Neuronal stem cell (in vitro differentiated cells): ENCODE data around the gene ARHGAP26.

Experiments used
- DNase-seq: peaks from one replicate; pipeline ENCODE4 v3.0.0-alpha.2; 2013; ENCODE audit warnings: low spot score
- H2AFZ ChIP-seq: one replicate; pipeline ENCODE4 v1.6.1; 2013; ENCODE audit warnings: mild to moderate bottlenecking, low read length, inconsistent platforms
- H2AK5ac ChIP-seq: 2 replicates; pipeline ENCODE4 v1.6.1; 2013; ENCODE audit warnings: low read depth, mild to moderate bottlenecking, inconsistent platforms, low read length, moderate library complexity, mixed read lengths
- H2BK120ac ChIP-seq: 2 replicates; pipeline ENCODE4 v1.6.1; 2013; ENCODE audit warnings: low read depth, mild to moderate bottlenecking, inconsistent platforms, low read length, moderate library complexity, mixed read lengths
- H2BK12ac ChIP-seq: one replicate; pipeline ENCODE4 v1.6.1; 2013; ENCODE audit warnings: low read length, inconsistent platforms
- H2BK15ac ChIP-seq: 2 replicates; pipeline ENCODE4 v1.6.1; 2013; ENCODE audit warnings: mild to moderate bottlenecking, low read length, inconsistent platforms, mixed read lengths
- H2BK5ac ChIP-seq: one replicate; pipeline ENCODE4 v1.6.1; 2013; ENCODE audit warnings: inconsistent platforms, mild to moderate bottlenecking, low read length, moderate library complexity
- H3K14ac ChIP-seq: one replicate; pipeline ENCODE4 v1.6.1; 2013; ENCODE audit warnings: low read length, inconsistent platforms
- H3K18ac ChIP-seq: 2 replicates; pipeline ENCODE4 v1.6.1; 2013; ENCODE audit warnings: low read length, inconsistent platforms
- H3K23ac ChIP-seq: 2 replicates; pipeline ENCODE4 v1.6.1; 2013; ENCODE audit warnings: low read depth, mild to moderate bottlenecking, mixed read lengths, low read length, inconsistent platforms; ENCODE audit not compliant: poor library complexity
- H3K27ac ChIP-seq: replicated peaks from 3 replicates; pipeline ENCODE4 v1.5.1; 2013; ENCODE audit warnings: low read length, inconsistent platforms
- H3K27me3 ChIP-seq, 3 experiments: 2 replicates each; pipeline ENCODE4 v1.6.1; 2013; ENCODE audit warnings: low read length in 3 of 3, mild to moderate bottlenecking in 2 of 3, inconsistent platforms in 1 of 3, low read depth in 1 of 3, mixed read lengths in 1 of 3, moderate library complexity in 1 of 3; ENCODE audit not compliant: control insufficient read depth in 3 of 3, insufficient read depth in 3 of 3
- H3K36me3 ChIP-seq, 2 donors: replicated peaks in 1 of 2; 2 replicates each; pipeline ENCODE4 v1.6.1; 2013; ENCODE audit warnings: low read length in 2 of 2; ENCODE audit not compliant: control insufficient read depth in 2 of 2, insufficient read depth in 2 of 2
- H3K4ac ChIP-seq: 2 replicates; pipeline ENCODE4 v1.6.1; 2013; ENCODE audit warnings: inconsistent platforms, mild to moderate bottlenecking, low read length, moderate library complexity
- H3K4me1 ChIP-seq, 2 donors: 1 replicate in 1 of 2; 2 replicates in 1 of 2; pipeline ENCODE4 v1.6.1; 2013; ENCODE audit warnings: low read length in 2 of 2, low read depth in 1 of 2; ENCODE audit not compliant: control insufficient read depth in 2 of 2, insufficient read depth in 1 of 2
- H3K4me2 ChIP-seq: one replicate; pipeline ENCODE4 v1.6.1; 2013; ENCODE audit warnings: mild to moderate bottlenecking, low read length, inconsistent platforms; ENCODE audit not compliant: insufficient read depth, poor library complexity, severe bottlenecking
- H3K4me3 ChIP-seq, 2 donors: 2 replicates each; pipeline ENCODE4 v1.5.1; 2013; ENCODE audit warnings: low read length in 2 of 2, mild to moderate bottlenecking in 2 of 2, inconsistent platforms in 1 of 2, moderate library complexity in 1 of 2
- H3K79me1 ChIP-seq: one replicate; pipeline ENCODE4 v1.6.1; 2013; ENCODE audit warnings: low read depth, mild to moderate bottlenecking, inconsistent platforms, low read length, moderate library complexity
- H3K9ac ChIP-seq: one replicate; pipeline ENCODE4 v1.6.1; 2013; ENCODE audit warnings: mild to moderate bottlenecking, low read depth, low read length, inconsistent platforms; ENCODE audit not compliant: poor library complexity
- H3K9me3 ChIP-seq, 2 donors: replicated peaks in 1 of 2; 2 replicates each; pipeline versions ENCODE3 to v1.6.1; 2013; ENCODE audit warnings: low read length in 2 of 2, mild to moderate bottlenecking in 2 of 2, inconsistent platforms in 1 of 2, low read depth in 1 of 2, mixed read lengths in 1 of 2, moderate library complexity in 1 of 2; ENCODE audit not compliant: control insufficient read depth in 2 of 2, insufficient read depth in 1 of 2
- H4K8ac ChIP-seq: one replicate; pipeline ENCODE4 v1.6.1; 2013; ENCODE audit warnings: low read depth, mild to moderate bottlenecking, inconsistent platforms, low read length, moderate library complexity
- H4K91ac ChIP-seq: one replicate; pipeline ENCODE4 v1.6.1; 2013; ENCODE audit warnings: low read length, low read depth, mild to moderate bottlenecking, inconsistent platforms; ENCODE audit not compliant: poor library complexity
- WGBS, 2 donors: extraction: QIAGEN DNeasy Blood & Tissue Kit; methylation state at CpG; one replicate each; pipeline ENCODE4 v1.1.7; 2013; ENCODE audit warnings: missing lambda C conversion rate in 2 of 2, mixed read lengths in 1 of 2; ENCODE audit not compliant: insufficient read length in 2 of 2, insufficient replicate concordance in 1 of 2; ENCODE audit errors: extremely low coverage in 2 of 2; 5-methylcytosine and 5-hydroxymethylcytosine counted together

Gene ARHGAP26

DNA sequence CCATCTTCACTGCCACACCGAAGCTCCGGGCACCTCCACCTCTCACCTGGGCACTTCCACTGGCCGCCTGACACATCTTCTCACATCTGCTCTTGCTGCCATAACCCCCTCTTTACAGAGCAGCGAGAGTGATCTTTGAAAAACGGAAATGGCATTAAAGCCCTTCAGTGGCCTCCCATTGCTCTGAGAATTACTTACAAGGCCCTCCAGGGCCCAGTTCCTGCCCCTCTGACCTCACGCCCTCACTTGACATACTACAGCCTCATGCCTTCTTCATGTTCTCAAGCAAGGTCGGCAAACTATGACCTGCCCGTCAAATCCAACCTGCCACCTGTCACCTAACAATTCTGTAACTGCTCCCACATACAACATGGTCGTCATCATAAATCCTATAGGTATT lies 446.0 kb downstream of the ARHGAP26 start:
- no peak overlapping the region for H2BK5ac ChIP-seq
- no peak overlapping the region for H4K8ac ChIP-seq
- no peaks in the 10 kb centered on the region for H3K79me1 ChIP-seq
- H2BK120ac ChIP-seq = no peak overlapping the region
- H2BK15ac ChIP-seq = no peak overlapping the region
- no peak for DNase-seq
- no peak overlapping the region for H4K91ac ChIP-seq
- H3K23ac ChIP-seq = no peak overlapping the region
- H3K4ac ChIP-seq = no peak overlapping the region
- peaks cover 23 to 49% of the 10 kb centered on the region in 2 donors for H3K4me1 ChIP-seq
- no peak overlapping the region for H3K9ac ChIP-seq
- WGBS, 2 donors = no CpG with 5 or more reads among the region's 9 CpGs
- no peaks in the 10 kb centered on the region for H3K9me3 ChIP-seq
- H3K4me2 ChIP-seq = no peak overlapping the region
- no peak overlapping the region for H2AK5ac ChIP-seq
- no peak overlapping the region for H2AFZ ChIP-seq
- no peak overlapping the region for H2BK12ac ChIP-seq
- no peak overlapping the region for H3K4me3 ChIP-seq
- H3K14ac ChIP-seq = peak overlapping the region; percentile 21
- H3K27ac ChIP-seq = no peak overlapping the region
- H3K27me3 ChIP-seq = no peaks in the 10 kb centered on the region
- no peak overlapping the region for H3K18ac ChIP-seq
- H3K36me3 ChIP-seq = peaks cover 0 to 3% of the 10 kb centered on the region in 2 donors

DNA sequence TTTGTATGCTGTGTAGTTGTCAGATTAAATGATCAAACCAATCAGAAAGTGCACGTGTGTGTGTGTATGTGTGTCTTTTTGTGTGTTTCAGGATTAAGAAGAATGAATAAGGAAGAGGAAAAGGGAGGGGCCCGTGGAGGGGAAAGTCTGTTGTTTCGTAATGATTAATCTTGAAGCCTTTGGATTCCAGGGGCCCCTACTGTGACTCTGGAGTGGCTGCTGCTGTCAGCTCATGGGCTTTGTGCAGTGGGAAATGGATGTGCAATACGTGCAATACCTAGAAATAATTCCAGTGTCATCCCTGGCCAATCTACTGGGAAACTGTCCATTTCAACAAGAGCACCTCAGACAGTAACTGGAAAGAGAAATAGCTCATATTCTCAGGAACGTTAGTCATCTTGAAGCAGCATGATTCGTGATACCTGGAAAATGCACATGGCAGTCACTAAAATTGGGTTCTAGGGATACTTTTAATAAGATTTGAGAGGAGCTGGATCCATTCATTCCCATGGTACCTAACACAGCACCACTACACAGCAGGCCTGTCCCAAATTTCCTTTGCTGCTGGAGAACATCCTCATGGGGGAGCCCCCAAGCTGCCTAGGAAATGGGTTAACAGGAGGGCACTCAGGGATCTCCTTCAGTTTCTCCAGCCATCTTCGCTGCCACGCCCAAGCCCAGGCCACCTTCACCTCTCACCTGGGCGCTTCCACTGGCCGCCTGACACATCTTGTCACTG lies 447.1 kb downstream of the ARHGAP26 start:
- H3K4me1 ChIP-seq = peaks cover 25 to 54% of the 10 kb centered on the region in 2 donors
- no CpG with 5 or more reads among the region's 10 CpGs for WGBS, 2 donors

DNA sequence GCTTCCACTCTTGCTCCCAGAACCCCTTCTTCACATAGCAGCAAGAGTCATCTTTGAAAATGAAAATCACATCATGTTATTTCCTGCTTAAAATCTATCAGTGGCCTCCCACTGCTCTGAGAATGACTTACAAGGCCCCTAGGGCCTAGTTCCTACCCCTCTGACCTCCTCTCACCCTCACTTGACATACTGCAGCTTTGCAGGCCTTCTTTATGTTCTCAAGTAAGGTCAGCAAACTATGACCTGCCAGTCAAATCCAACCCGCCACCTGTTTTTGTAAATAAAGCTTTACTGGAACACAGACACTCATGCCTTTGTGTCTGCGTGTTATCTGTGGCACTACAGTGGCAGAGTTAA lies 447.6 kb downstream of the ARHGAP26 start:
- Histone ChIP-seq H3K4me3 (no peak overlapping the region), H3K4ac (no peak overlapping the region), H2BK15ac (no peak overlapping the region), H4K8ac (no peak overlapping the region), H4K91ac (no peak overlapping the region), H3K18ac (no peak overlapping the region), H3K79me1 (no peaks in the 10 kb centered on the region), H2BK12ac (no peak overlapping the region), H3K23ac (no peak overlapping the region), H3K9me3 (no peaks in the 10 kb centered on the region), H3K27me3 (no peaks in the 10 kb centered on the region), H3K9ac (no peak overlapping the region), H2BK120ac (no peak overlapping the region), H3K27ac (no peak overlapping the region), H3K14ac (no peak overlapping the region), H3K4me1 (peaks cover 29 to 56% of the 10 kb centered on the region in 2 donors), H2AK5ac (no peak overlapping the region), H3K36me3 (peaks cover 0 to 3% of the 10 kb centered on the region in 2 donors), H2BK5ac (no peak overlapping the region), H3K4me2 (no peak overlapping the region), H2AFZ (no peak overlapping the region)
- no peak for DNase-seq
- no CpG with 5 or more reads among the region's 2 CpGs for WGBS, 2 donors

More for the DNA sequence above, 447.1 kb downstream of the ARHGAP26 start:
- Histone ChIP-seq H3K14ac (no peak overlapping the region), H3K36me3 (peaks cover 0 to 3% of the 10 kb centered on the region in 2 donors), H3K18ac (no peak overlapping the region), H3K4me2 (no peak overlapping the region), H3K4me3 (no peak overlapping the region), H3K9me3 (no peaks in the 10 kb centered on the region), H2BK120ac (no peak overlapping the region), H2BK15ac (no peak overlapping the region), H3K79me1 (no peaks in the 10 kb centered on the region), H3K23ac (no peak overlapping the region), H2AK5ac (no peak overlapping the region), H2AFZ (no peak overlapping the region), H3K27me3 (no peaks in the 10 kb centered on the region), H2BK5ac (no peak overlapping the region), H4K91ac (no peak overlapping the region), H3K4ac (no peak overlapping the region), H2BK12ac (no peak overlapping the region), H3K9ac (no peak overlapping the region), H3K27ac (no peak overlapping the region), H4K8ac (no peak overlapping the region)
- DNase-seq = no peak

DNA sequence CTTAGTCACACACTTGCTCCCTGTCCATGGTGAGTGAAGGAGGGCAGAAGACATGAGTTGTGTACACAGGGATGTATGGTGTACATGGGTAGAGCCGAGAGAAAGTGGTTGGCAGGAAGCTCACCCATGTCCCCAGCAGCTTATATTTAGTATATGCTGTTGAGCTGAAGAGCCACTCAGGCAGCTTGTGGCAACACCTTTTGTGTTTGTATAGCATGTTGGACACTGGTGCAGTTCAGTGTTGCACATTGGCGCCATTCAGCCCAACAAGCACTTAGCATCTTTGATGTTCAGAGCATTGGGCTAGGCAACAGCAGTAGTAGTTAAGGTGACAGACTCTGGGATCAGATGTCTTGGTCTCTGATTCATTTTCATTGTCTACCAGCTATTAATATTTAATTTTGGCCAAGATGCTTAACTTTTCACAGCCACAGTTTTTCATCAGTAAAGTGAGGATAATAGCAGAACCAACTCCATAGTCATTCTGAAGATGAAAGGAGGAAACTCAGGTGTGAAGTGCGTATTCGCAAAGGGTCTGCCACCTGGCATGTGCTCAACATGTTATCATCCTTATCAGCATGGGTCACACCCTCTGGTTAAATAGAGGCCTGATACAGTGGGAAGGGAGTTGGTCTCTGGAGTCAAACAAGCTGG lies 448.5 kb downstream of the ARHGAP26 start:
- no peaks in the 10 kb centered on the region for H3K27me3 ChIP-seq
- no CpG with 5 or more reads among the region's 4 CpGs for WGBS, 2 donors
- no peak overlapping the region for H3K18ac ChIP-seq
- H3K27ac ChIP-seq = no peak overlapping the region
- H2BK5ac ChIP-seq = no peak overlapping the region
- H3K4me3 ChIP-seq = no peak overlapping the region
- H3K4ac ChIP-seq = no peak overlapping the region
- H4K91ac ChIP-seq = no peak overlapping the region
- H3K79me1 ChIP-seq = no peaks in the 10 kb centered on the region
- no peak overlapping the region for H4K8ac ChIP-seq
- peaks cover 0 to 3% of the 10 kb centered on the region in 2 donors for H3K36me3 ChIP-seq
- DNase-seq = no peak
- H3K14ac ChIP-seq = no peak overlapping the region
- H2BK15ac ChIP-seq = no peak overlapping the region
- H2AFZ ChIP-seq = no peak overlapping the region
- H3K23ac ChIP-seq = no peak overlapping the region
- no peaks in the 10 kb centered on the region for H3K9me3 ChIP-seq
- H3K9ac ChIP-seq = no peak overlapping the region
- no peak overlapping the region for H2BK120ac ChIP-seq
- H3K4me1 ChIP-seq = peaks cover 23 to 51% of the 10 kb centered on the region in 2 donors
- no peak overlapping the region for H3K4me2 ChIP-seq
- H2AK5ac ChIP-seq = no peak overlapping the region
- H2BK12ac ChIP-seq = no peak overlapping the region
